Measurements from ENCODE around the gene HIVEP2.

The HIVEP2 gene

DNA sequence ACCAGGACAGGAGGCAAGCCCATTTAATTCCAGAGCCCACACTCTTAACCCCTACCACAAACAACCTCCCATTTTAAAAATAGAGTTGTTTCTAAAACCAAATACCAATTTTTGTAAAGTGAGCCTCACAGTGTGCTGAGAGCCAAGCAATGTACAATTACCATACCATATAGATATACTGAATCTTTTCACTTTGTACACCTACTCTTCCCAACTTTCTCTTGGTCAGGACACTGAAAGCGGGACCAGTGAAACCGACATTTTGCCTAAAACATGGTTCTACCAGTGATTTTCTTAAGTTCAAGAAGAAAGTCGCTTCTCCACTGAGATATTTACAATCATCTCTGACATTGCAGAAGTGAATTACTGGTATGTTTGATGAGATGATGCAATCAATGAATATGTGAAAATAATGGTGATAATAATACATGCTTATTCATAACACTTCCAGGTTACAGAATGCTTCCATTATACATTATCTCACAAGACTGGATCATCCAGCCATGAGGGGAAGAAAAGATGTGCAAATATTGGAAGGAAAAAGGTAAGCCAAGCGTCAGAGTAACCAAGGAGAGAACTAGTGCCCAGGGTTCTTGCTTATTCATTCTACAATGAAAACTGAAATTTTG is 74.1 kb downstream of the HIVEP2 start:
- Histone ChIP-seq H3K9ac (ENCODE audit: low read depth, low read length) (no peak overlapping the region), H3K4me1 (ENCODE audit: insufficient read depth, low read length) (peaks cover 10% of the 10 kb centered on the region; the same call in 1 of the 2 replicates), H3K36me3 (ENCODE audit: insufficient read depth, low read depth, low read length) (no peaks in the 10 kb centered on the region), H3K4me3 (ENCODE audit: low read length) (no peak overlapping the region), H3K9me3 (ENCODE audit: insufficient read depth, low read depth, low read length) (no peaks in the 10 kb centered on the region), H3K27me3 (ENCODE audit: insufficient read depth, low read length) (no peaks in the 10 kb centered on the region), H3K27ac (ENCODE audit: low read length) (no peak overlapping the region)

DNA sequence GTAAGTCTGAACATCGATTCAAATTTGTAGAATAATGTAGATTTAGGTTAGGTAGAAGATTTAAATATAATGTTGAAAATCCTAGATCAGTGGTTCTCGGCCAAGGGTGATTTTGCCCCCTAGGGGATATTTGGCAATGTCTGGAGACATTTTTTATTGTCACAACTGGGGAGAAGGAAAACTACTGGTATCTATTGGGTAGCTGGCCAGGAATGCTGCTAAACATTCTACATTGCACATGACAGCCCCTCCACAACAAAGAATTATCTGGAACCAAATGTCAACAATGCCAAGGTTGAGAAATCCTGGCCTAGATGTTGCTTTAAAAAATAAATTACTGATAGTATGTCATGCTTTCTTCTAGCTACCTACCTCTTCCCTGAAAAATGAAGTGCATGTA is 76.1 kb downstream of the HIVEP2 start:
- H3K27ac ChIP-seq (ENCODE audit: low read length): no peak overlapping the region

DNA sequence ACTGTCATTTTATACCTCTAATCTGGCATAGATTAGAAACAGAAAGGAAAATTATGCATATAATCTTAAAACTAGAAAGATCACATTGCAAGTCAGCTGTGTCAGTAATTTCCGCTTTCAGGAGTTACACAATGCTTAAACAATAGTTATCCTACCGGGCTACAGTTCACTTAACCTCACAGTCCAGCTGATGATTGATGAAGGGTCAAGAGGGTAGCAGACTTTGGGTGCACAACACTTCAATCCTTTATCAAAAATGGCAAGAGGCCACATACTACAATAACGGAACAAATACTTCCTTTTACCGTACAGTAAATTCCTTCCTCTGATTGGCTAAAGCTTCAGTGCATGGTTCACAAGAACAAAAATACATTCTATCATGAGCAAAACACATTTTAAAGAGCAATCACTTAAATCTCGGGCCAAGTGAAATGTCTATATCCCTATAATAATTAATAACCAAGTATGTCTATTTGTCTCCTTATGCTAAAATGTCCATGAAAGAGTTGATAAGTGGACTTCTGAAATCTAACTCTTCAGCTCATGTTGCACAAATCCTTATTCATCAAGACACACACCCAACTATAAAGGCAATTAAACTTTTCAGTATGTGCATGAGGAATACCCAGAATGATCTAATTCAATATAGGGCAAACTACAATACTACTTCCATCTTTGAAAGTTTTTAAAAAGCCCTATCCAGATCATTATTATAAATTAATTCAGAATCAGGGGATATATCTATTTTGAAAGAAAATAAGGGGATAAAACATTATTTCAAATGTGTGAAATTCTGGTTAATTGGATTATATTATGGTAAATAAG is 76.8 kb downstream of the HIVEP2 start:
- Histone ChIP-seq H3K36me3 (ENCODE audit: insufficient read depth, low read depth, low read length) (no peaks in the 10 kb centered on the region), H3K27me3 (ENCODE audit: insufficient read depth, low read length) (no peaks in the 10 kb centered on the region), H3K4me3 (ENCODE audit: low read length) (no peak overlapping the region), H3K4me1 (ENCODE audit: insufficient read depth, low read length) (peaks cover 7% of the 10 kb centered on the region; the same call in 1 of the 2 replicates), H3K27ac (ENCODE audit: low read length) (no peak overlapping the region), H3K9me3 (ENCODE audit: insufficient read depth, low read depth, low read length) (no peaks in the 10 kb centered on the region), H3K9ac (ENCODE audit: low read depth, low read length) (no peak overlapping the region)

More for the DNA sequence above, 76.1 kb downstream of the HIVEP2 start:
- H3K27me3 ChIP-seq (ENCODE audit: insufficient read depth, low read length): no peaks in the 10 kb centered on the region
- no peak overlapping the region for H3K4me3 ChIP-seq (ENCODE audit: low read length)
- no peaks in the 10 kb centered on the region for H3K9me3 ChIP-seq (ENCODE audit: insufficient read depth, low read depth, low read length)
- H3K36me3 ChIP-seq (ENCODE audit: insufficient read depth, low read depth, low read length): no peaks in the 10 kb centered on the region
- no peak overlapping the region for H3K9ac ChIP-seq (ENCODE audit: low read depth, low read length)
- H3K4me1 ChIP-seq (ENCODE audit: insufficient read depth, low read length): peaks cover 12% of the 10 kb centered on the region

DNA sequence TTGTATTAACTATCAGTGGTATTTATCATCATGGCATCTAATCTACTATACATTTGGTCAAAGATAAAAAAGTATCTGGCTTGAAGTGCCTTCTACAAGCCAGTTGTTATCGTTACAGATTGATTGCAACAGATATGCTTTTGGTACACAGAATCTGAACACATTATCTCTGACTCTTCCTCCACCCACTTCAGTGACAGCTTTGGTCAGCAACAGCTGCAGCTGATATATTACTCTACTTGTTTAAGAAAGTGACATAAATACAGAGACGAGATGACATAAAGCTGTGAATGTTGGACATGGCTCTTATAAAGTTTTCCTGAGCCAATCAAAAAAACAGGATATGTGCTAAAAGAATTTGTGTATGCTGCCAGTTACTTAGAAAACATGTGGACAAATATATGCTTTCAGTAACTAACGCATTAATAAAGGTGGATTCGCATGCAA is 77.6 kb downstream of the HIVEP2 start:
- H3K4me1 ChIP-seq (ENCODE audit: insufficient read depth, low read length): peaks cover 7% of the 10 kb centered on the region; the same call in 1 of the 2 replicates
- no peak overlapping the region for H3K27ac ChIP-seq (ENCODE audit: low read length)
- no peak overlapping the region for H3K9ac ChIP-seq (ENCODE audit: low read depth, low read length)
- no peaks in the 10 kb centered on the region for H3K27me3 ChIP-seq (ENCODE audit: insufficient read depth, low read length)
- H3K36me3 ChIP-seq (ENCODE audit: insufficient read depth, low read depth, low read length): no peaks in the 10 kb centered on the region
- H3K9me3 ChIP-seq (ENCODE audit: insufficient read depth, low read depth, low read length): no peaks in the 10 kb centered on the region
- no peak overlapping the region for H3K4me3 ChIP-seq (ENCODE audit: low read length)

DNA sequence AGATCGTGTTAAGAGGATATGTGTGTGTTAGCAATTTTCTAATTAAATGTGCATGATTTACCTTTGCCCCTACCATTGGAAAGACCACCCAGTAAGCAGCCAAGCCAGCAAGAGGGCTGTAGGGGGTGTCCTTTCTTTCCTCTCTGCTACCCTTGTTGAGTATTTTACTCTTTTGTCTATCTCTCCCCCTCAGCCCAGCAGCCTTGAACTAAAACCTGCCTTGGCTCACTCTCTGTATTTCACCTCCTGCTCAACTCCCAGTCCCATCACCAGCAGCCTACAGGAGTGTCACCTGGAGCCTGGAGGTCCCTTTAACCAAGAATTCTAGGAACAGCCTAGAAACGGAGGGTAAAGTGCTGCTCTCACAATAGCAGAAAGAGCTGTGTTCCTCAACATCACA is 81.0 kb downstream of the HIVEP2 start:
- Histone ChIP-seq H3K27ac (ENCODE audit: low read length) (no peak overlapping the region), H3K36me3 (ENCODE audit: insufficient read depth, low read depth, low read length) (no peaks in the 10 kb centered on the region), H3K9me3 (ENCODE audit: insufficient read depth, low read depth, low read length) (no peaks in the 10 kb centered on the region), H3K27me3 (ENCODE audit: insufficient read depth, low read length) (no peaks in the 10 kb centered on the region), H3K9ac (ENCODE audit: low read depth, low read length) (no peak overlapping the region), H3K4me1 (ENCODE audit: insufficient read depth, low read length) (peaks cover 10% of the 10 kb centered on the region; the same call in 1 of the 2 replicates), H3K4me3 (ENCODE audit: low read length) (no peak overlapping the region)

DNA sequence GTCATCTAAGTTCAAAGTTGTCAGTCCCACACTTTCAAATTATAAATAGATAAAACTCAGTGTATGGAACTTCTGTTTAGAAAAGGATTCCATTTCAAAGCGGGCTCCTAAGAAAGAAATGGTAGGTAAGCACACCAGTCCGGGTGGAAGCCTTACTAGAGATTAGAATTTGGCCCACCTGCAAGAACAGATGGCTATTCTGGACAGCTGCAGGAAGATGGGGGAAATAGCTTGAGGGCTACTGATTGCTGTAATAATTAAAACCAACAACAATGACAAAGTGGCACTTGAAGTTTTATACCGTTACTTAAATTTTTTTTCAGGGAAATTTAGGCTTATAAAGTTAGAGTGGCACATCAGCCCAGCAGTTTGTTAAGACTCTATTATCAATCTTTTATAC is 83.3 kb downstream of the HIVEP2 start:
- H3K36me3 ChIP-seq (ENCODE audit: insufficient read depth, low read depth, low read length): no peaks in the 10 kb centered on the region
- no peaks in the 10 kb centered on the region for H3K9me3 ChIP-seq (ENCODE audit: insufficient read depth, low read depth, low read length)
- H3K27ac ChIP-seq (ENCODE audit: low read length): no peak overlapping the region
- no peak overlapping the region for H3K4me3 ChIP-seq (ENCODE audit: low read length)
- no peak overlapping the region for H3K9ac ChIP-seq (ENCODE audit: low read depth, low read length)
- peaks cover 17% of the 10 kb centered on the region; the same call in 1 of the 2 replicates for H3K4me1 ChIP-seq (ENCODE audit: insufficient read depth, low read length)
- H3K27me3 ChIP-seq (ENCODE audit: insufficient read depth, low read length): no peaks in the 10 kb centered on the region

DNA sequence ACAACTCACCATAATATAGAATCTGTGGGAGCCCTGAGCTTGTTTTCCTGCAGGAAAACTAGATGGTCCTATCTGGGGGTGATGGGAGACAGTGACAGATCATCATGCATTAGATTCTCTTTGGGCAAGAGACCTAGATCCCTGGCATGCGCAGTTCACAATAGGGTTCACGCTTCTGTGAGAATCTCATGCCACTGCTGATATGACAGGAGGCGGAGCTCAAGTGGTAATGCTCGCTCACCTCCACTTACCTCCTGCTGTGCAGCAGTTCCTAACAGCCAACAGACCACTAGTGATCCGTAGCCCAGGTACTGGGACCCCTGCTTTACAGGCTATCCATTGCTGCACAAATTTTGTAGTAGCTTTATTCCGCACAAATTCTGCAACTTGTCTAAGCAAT is 84.5 kb downstream of the HIVEP2 start:
- H3K4me1 ChIP-seq (ENCODE audit: insufficient read depth, low read length): peaks cover 24% of the 10 kb centered on the region; the same call in 1 of the 2 replicates
- no peaks in the 10 kb centered on the region for H3K9me3 ChIP-seq (ENCODE audit: insufficient read depth, low read depth, low read length)
- no peak overlapping the region for H3K4me3 ChIP-seq (ENCODE audit: low read length)

DNA sequence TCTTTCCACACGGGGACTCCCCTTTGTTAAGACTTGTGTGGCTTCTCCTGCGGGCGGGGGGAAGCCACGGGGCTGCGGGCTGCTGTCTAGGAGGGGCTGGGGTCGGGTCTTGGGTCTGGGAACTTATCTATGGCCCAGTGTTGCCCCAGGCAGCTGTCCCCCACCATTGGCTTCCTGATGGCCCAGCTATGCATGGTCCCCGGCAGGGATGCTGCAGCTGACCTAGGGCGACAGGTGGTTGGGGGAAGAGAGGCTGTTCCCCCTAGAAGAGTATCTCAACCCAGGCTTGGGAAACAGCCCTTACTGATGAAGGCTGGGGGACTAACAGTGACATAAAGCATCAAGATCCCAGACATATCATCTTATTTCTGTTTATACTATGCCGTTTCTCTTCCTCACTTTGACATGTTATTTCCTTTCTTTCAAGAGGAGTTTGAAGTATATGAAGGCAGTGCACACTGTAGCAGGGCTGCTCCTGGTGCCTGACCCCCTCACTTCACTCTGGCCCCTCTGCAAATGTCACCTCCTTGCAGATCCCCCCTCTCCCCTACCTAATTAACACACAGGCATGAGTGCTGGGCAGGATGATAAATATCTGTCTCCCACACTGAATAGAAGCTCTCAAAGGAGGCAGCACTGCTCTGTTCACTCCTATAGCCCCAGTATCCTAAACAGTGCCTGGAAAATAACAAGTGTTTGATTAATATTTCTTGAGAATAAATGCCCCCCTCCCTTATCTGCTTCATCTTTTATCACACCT is 87.0 kb downstream of the HIVEP2 start:
- Histone ChIP-seq H3K4me3 (ENCODE audit: low read length) (no peak overlapping the region), H3K9me3 (ENCODE audit: insufficient read depth, low read depth, low read length) (no peaks in the 10 kb centered on the region), H3K27ac (ENCODE audit: low read length) (no peak overlapping the region), H3K4me1 (ENCODE audit: insufficient read depth, low read length) (peaks cover 23% of the 10 kb centered on the region), H3K36me3 (ENCODE audit: insufficient read depth, low read depth, low read length) (no peaks in the 10 kb centered on the region), H3K27me3 (ENCODE audit: insufficient read depth, low read length) (no peaks in the 10 kb centered on the region), H3K9ac (ENCODE audit: low read depth, low read length) (no peak overlapping the region)

More for the DNA sequence above, 84.5 kb downstream of the HIVEP2 start:
- Histone ChIP-seq H3K36me3 (ENCODE audit: insufficient read depth, low read depth, low read length) (no peaks in the 10 kb centered on the region), H3K9ac (ENCODE audit: low read depth, low read length) (no peak overlapping the region), H3K27me3 (ENCODE audit: insufficient read depth, low read length) (no peaks in the 10 kb centered on the region), H3K27ac (ENCODE audit: low read length) (no peak overlapping the region)

DNA sequence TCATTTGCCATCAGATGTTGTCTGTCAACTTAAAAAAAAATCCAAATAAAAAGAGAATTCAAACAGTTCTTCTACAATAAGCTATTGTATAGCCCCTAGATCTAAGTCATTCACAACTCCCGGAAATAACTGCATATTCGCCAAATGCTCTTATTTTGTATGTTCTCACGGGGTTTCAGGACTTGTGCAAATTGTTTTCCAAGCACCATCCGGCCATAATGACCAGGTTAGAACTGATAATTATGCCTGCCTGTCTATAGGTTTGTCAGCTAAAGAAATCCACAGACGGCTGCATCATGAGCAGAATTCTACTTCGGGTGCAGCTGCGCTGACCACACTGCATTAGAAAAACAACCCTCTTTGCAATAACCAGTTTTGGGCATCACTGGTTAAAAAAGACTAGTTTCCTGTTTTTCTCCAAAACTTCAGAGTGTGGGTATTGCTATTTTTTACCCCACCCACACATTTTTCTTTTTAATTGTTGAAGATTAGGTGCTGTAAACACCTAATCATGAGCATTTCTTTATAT is 87.7 kb downstream of the HIVEP2 start:
- no peaks in the 10 kb centered on the region for H3K9me3 ChIP-seq (ENCODE audit: insufficient read depth, low read depth, low read length)
- no peak overlapping the region for H3K9ac ChIP-seq (ENCODE audit: low read depth, low read length)
- no peaks in the 10 kb centered on the region for H3K27me3 ChIP-seq (ENCODE audit: insufficient read depth, low read length)
- no peaks in the 10 kb centered on the region for H3K36me3 ChIP-seq (ENCODE audit: insufficient read depth, low read depth, low read length)
- H3K4me1 ChIP-seq (ENCODE audit: insufficient read depth, low read length): peaks cover 27% of the 10 kb centered on the region
- no peak overlapping the region for H3K4me3 ChIP-seq (ENCODE audit: low read length)
- H3K27ac ChIP-seq (ENCODE audit: low read length): no peak overlapping the region

DNA sequence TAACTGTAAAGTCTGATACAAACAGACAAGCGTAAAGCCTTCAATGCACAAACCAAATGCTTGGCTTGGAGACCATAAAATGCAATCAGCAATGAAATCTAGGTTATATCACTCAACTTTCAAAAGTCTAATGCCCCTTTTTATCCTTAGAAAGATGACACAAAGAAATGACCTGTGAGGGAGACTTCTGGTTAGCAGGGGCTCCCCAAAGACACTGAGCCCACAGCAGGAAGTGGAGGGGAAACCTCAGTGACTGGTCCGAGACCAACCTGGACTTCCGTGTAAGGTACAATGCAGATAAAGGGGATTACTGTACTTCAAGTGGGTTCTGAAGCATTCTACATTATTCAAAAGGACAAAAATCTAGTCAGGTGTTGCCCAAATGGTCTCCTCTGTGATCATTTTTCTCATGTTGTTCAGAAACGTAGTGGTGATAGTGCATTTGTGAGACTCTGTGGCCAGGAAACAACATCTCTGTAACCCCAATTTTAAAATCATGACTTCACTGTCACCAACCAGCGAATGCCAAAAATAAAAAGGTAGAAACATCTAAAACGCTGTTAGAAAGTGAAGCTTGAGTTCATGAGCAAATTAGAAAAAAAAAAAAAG is 88.2 kb downstream of the HIVEP2 start:
- H3K4me1 ChIP-seq (ENCODE audit: insufficient read depth, low read length): peaks cover 29% of the 10 kb centered on the region
- no peak overlapping the region for H3K27ac ChIP-seq (ENCODE audit: low read length)
- no peaks in the 10 kb centered on the region for H3K9me3 ChIP-seq (ENCODE audit: insufficient read depth, low read depth, low read length)
- no peak overlapping the region for H3K9ac ChIP-seq (ENCODE audit: low read depth, low read length)
- no peaks in the 10 kb centered on the region for H3K36me3 ChIP-seq (ENCODE audit: insufficient read depth, low read depth, low read length)
- no peaks in the 10 kb centered on the region for H3K27me3 ChIP-seq (ENCODE audit: insufficient read depth, low read length)
- no peak overlapping the region for H3K4me3 ChIP-seq (ENCODE audit: low read length)

Data from iPS-20b (cell line).